Right lobe of liver (tissue), 6 donors: ENCODE measurements around the gene EPN1. TPM values are rescaled to one million over a fixed set of nuclear protein-coding genes. Genes with fewer than 3 reads are reported as not detected.

Experiments used
- ATAC-seq, 4 donors: fragments of 200-7000 bp; cut with Tn5 transposase; one replicate each; pipeline ENCODE4 v1.9.1; 2020; ENCODE audit warnings: mild to moderate bottlenecking in 4 of 4, moderate library complexity in 4 of 4
- DNase-seq, 3 donors: peaks; one replicate each; pipeline ENCODE4 v3.0.0-alpha.2; 2020
- H3K27ac ChIP-seq, 3 donors: fragments of 200-600 bp; one replicate each; pipeline ENCODE4 v1.8.0; 2022
- H3K27me3 ChIP-seq, 2 donors: fragments of 200-600 bp; one replicate each; pipeline ENCODE4 v1.8.0; 2022
- H3K36me3 ChIP-seq, 4 donors: fragments of 200-600 bp; sonication (generic) in 1 of 4; one replicate each; pipeline versions ENCODE4 v1.5.1 to v1.8.0; 2017 to 2022; ENCODE audit warnings: control low read depth in 1 of 4
- H3K4me1 ChIP-seq, 4 donors: fragments of 200-600 bp; sonication (generic) in 1 of 4; one replicate each; pipeline versions ENCODE4 v1.5.1 to v1.8.0; 2017 to 2022; ENCODE audit warnings: control low read depth in 1 of 4
- H3K4me3 ChIP-seq, 3 donors: fragments of 200-600 bp; one replicate each; pipeline ENCODE4 v1.8.0; 2022
- H3K9me3 ChIP-seq, 4 donors: fragments of 200-600 bp; sonication (generic) in 1 of 4; one replicate each; pipeline versions ENCODE4 v1.5.1 to v1.8.0; 2017 to 2022; ENCODE audit warnings: control low read depth in 1 of 4
- POLR2A ChIP-seq: fragments of 450-650 bp; IDR thresholded peaks from one replicate; pipeline ENCODE4 v1.6.1; 2017; ENCODE audit warnings: antibody characterized with exemption, mild to moderate bottlenecking
- WGBS: methylation state at CpG from one replicate; pipeline ENCODE4 v1.1.6; 2018; ENCODE audit warnings: low coverage, low lambda C conversion rate; ENCODE audit not compliant: insufficient coverage; ENCODE audit errors: missing lambda C conversion rate; 5-methylcytosine and 5-hydroxymethylcytosine counted together
- intact Hi-C, 2 donors: fragments of 100-400 bp; cut with DNase I; formaldehyde crosslinking; loops; one replicate each; pipeline versions ENCODE4 v1.11.2 to v1.14.1; 2022
- total RNA-seq, 6 experiments: library from RNA; depleted of rRNA in 2 of 6; stranded (reverse); fragments of >200 nt in 2 of 6; fragmentation: NEBNext Ultra II Directional in 3 of 6; extraction: Animal tissue kit (Norgen Biotek cat#: 25700) in 3 of 6; gene quantifications; one replicate each; pipeline versions ENCODE4 v1.1.0 to v1.2.4, GENCODE V29; 2016 to 2023
- TF ChIP-seq, protein P1 (sequence below), 4 donors: fragments of 200-600 bp in 3 of 4; fragments of 450-650 bp in 1 of 4; IDR thresholded peaks; one replicate each; pipeline versions ENCODE4 v1.5.1 to v1.8.0; 2016 to 2022; ENCODE audit warnings: antibody characterized with exemption in 4 of 4, mild to moderate bottlenecking in 2 of 4
- donor health status: DM: no; HTN: yes; CAD: no.
- donor health status: DM: no; HTN: no; CAD: no.
- donor health status: DM: no; HTN: no; CAD: no.
- donor health status: DM: no; HTN: yes; CAD: no.
- donor health status: DM: no; HTN: yes; CAD: no.

Gene EPN1
- total RNA-seq, 6 experiments from 2014 or later: 88.9 to 162 (median 107) TPM

DNA sequence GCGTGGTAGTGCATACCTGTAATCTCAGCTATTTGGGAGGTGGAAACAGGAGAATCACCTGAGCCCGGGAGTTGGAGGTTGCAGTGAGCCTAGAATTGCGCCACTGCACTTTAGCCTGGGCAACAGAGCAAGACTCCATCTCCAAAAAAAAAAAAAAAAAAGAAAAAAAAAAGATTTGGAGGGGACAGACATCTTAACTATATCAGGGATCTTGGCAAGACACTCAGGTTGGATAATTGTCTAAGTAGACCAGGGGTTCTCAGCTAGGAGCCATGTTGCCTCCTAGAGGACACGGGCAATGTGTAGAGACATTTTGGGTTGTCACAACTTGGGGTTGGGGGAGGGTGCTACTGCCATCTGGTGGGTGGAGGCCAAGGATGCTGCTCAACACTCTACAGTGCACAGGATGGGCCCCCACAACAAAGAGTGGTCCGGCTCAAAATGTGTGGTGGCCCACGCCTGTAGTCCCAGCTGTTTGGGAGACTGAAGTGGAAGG, 36.1 kb upstream of the EPN1 start:
- TF ChIP-seq, protein P1, sequence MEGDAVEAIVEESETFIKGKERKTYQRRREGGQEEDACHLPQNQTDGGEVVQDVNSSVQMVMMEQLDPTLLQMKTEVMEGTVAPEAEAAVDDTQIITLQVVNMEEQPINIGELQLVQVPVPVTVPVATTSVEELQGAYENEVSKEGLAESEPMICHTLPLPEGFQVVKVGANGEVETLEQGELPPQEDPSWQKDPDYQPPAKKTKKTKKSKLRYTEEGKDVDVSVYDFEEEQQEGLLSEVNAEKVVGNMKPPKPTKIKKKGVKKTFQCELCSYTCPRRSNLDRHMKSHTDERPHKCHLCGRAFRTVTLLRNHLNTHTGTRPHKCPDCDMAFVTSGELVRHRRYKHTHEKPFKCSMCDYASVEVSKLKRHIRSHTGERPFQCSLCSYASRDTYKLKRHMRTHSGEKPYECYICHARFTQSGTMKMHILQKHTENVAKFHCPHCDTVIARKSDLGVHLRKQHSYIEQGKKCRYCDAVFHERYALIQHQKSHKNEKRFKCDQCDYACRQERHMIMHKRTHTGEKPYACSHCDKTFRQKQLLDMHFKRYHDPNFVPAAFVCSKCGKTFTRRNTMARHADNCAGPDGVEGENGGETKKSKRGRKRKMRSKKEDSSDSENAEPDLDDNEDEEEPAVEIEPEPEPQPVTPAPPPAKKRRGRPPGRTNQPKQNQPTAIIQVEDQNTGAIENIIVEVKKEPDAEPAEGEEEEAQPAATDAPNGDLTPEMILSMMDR (IDR thresholded peaks at IDR 0.05): peak; percentile 10 to 30 (median 18)
- no peak for TF ChIP-seq POLR2A
- H3K27ac ChIP-seq: no peak overlapping the region
- ATAC-seq: no peak

DNA sequence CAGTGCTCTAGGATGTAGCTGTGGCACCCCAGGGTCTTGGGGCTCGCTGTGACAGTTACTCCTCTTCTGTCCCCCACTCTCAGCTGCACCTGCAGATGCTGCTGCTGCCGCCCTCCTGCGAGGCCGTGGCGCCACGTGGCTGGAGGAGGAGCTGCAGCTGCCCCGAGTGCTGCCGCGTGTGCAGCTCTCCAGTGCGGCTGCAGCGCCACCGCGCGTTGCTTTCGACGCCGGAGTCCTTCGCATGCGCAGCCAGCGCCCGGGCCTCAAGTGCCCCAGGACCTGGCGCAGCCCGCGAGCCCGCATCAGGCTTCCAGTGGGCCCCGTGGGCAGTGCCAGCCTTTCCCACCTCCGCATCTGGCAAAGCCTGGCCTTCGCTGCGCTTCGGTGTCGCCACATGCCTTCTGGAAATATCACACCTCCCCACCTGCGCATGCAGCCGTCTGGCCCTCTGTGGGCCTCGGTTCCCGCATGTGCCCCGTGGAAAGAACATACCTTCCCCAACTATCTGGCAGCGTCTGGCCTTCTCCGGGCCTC, 34.9 kb upstream of the EPN1 start:
- Histone ChIP-seq H3K27ac (peak overlapping the region; percentile 67 to 76 (median 73)), H3K9me3 (no peaks in the 10 kb centered on the region), H3K36me3 (peaks cover 0 to 6% (median 0%) of the 10 kb centered on the region in 4 donors), H3K4me3 (peak overlapping the region; percentile 74 to 85 (median 81)), H3K27me3 (no peaks in the 10 kb centered on the region), H3K4me1 (peaks cover 0 to 49% (median 18%) of the 10 kb centered on the region in 4 donors)
- 4% methylated on average over 7 of the region's 38 CpGs for WGBS
- intact Hi-C loops: no loop called here
- ATAC-seq (peak; percentile 39 to 55 (median 50)), DNase-seq (peak; percentile 76 to 82 (median 77))
- peak; percentile 20 for TF ChIP-seq POLR2A
- TF ChIP-seq, protein P1 (IDR thresholded peaks at IDR 0.05): peak; percentile 40 to 63 (median 48)

More for the DNA sequence above, 36.1 kb upstream of the EPN1 start:
- WGBS: 77% methylated on average over 4 of the region's 6 CpGs
- Histone ChIP-seq H3K27me3 (no peaks in the 10 kb centered on the region), H3K4me1 (peaks cover 0 to 47% (median 20%) of the 10 kb centered on the region in 4 donors), H3K36me3 (no peaks in the 10 kb centered on the region), H3K9me3 (no peaks in the 10 kb centered on the region), H3K4me3 (no peak overlapping the region)
- intact Hi-C loops: loop anchor here in 1 of 2 donors (5.0 kb wide), 1 partner anchor 168 kb away; no protein-coding TSS in a partner anchor
- no peak for DNase-seq

DNA sequence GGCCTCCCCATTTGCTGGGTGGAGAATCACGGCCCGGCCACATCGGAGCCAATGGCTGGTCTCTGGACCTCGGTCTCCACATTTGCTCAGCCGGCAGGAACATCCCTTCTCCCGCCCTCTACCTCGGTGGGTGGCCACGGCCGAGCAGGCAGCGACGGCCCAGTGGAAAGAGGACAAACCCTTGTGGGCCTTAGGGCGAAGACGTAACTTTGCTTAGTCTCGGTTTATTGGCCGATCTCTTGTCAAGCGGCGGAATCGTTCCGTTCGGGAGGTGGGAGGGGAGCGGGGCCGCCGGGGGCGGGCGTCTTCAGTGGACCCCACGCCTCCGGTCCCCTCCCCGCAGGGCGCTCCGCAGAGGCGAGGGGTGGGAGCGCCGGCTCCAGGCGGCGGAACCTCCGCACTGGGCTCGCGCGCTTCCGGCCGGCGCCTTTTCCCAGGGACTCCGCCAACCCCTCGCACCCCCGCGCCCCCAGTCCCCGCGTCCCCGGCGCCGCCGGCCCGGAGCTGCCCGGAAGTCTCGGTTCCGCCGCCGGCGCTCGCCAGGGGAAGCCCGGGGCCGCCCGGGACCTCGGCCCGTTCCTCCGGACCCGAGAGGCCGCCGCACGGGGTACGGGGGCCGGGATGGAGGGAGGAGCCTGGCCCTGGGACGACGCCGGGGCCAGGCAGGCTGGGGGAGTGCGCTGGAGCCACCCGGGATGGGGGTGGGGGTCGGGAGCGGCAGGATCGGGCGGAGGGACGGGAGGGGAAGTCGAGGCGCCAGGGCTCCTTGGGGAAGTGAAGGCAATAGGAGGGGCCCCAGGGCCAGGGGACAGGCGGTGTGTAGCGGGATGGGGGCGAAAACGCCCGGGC, 34.2 kb upstream of the EPN1 start, which contains the start of gene ZNF580:
ZNF580 (plus strand) TSS at position 426 of the 849 bp plus-strand sequence. CDS start 1,507 bp downstream, outside the sequence.
- Histone ChIP-seq H3K4me3 (peak within 1 kb of the TSS; percentile 74 to 85 (median 81)), H3K4me1 (peaks cover 0 to 45% (median 16%) of the 10 kb centered on the region in 4 donors), H3K36me3 (peaks cover 0 to 10% (median 0%) of the 10 kb centered on the region in 4 donors), H3K9me3 (no peaks in the 10 kb centered on the region), H3K27me3 (no peaks in the 10 kb centered on the region), H3K27ac (peak within 1 kb of the TSS; percentile 67 to 76 (median 73))
- 0% methylated on average over 21 of the region's 89 CpGs for WGBS
- DNase-seq (peak; percentile 68 to 72 (median 72)), ATAC-seq (peak; percentile 57 to 72 (median 64))
- intact Hi-C loops: no loop called here
- TF ChIP-seq POLR2A: peak; percentile 9
- TF ChIP-seq, protein P1 (IDR thresholded peaks at IDR 0.05): no peak

DNA sequence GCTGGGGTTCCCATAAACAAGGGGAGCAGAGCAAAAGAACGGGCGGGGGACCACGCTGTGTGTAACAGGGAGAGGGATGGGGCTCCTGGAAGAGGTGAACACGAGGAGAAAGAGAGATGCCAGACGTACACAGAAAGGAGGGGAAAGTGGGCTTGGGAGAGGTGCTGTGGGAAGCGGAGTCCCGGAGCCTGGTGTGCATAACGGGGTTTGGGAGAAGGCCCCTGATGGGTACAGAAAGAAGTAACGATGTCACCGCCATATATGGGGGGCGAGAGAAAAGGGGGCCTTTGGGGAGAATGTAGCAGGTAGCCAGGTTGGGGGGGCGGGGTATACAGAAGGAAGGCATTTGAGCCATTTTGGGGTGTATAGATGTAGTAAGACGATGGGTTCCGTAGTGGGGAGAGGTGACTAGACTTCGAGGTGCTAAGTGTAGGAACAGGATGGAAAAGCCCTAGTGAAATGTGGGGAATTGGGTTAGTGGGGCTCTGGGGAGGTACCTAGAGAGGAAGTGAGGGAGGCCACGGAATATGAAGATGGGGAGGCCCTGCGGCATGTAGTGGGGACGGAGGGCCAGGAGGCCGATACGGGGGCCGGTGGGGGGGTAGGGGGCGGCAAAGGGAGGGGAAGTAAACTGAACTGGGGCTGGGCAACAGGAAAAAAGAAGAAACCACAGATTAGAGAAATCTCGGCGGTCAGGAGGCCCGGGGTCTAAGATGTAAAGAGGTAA, 33.4 kb upstream of the EPN1 start:
- H3K27ac ChIP-seq: peak overlapping the region; percentile 67 to 76 (median 73)
- no peak for TF ChIP-seq POLR2A
- TF ChIP-seq, protein P1 (IDR thresholded peaks at IDR 0.05): no peak
- peak overlapping the region; percentile 74 to 85 (median 81) for H3K4me3 ChIP-seq
- under 1% methylated on average over 25 of the region's 25 CpGs for WGBS
- intact Hi-C loops: no loop called here
- peaks cover 0 to 37% (median 11%) of the 10 kb centered on the region in 4 donors for H3K4me1 ChIP-seq
- ATAC-seq (peak in 2 of 4 donors; percentile 1 to 2), DNase-seq (peak in 1 of 3 donors; percentile 39)
- peaks cover 0 to 10% (median 0%) of the 10 kb centered on the region in 4 donors for H3K36me3 ChIP-seq
- H3K9me3 ChIP-seq: no peaks in the 10 kb centered on the region
- no peaks in the 10 kb centered on the region for H3K27me3 ChIP-seq
